HG02642 (cell line): ENCODE data around the gene MMEL1.
A peak's percentile ranks its signal among the peaks of the same experiment; 100 is the strongest.
"Not testable (repeated sequence)": the region's sequence is repeated elsewhere in the genome, so short reads cannot be mapped to it uniquely, and the experiment has no call there.

Experiments
- ATAC-seq: cut with Tn5 transposase; IDR thresholded peaks from one replicate; pipeline ENCODE4 v1.9.1; 2021; ENCODE audit warnings: mild to moderate bottlenecking; ENCODE audit not compliant: unreplicated experiment, poor library complexity

The MMEL1 gene

DNA sequence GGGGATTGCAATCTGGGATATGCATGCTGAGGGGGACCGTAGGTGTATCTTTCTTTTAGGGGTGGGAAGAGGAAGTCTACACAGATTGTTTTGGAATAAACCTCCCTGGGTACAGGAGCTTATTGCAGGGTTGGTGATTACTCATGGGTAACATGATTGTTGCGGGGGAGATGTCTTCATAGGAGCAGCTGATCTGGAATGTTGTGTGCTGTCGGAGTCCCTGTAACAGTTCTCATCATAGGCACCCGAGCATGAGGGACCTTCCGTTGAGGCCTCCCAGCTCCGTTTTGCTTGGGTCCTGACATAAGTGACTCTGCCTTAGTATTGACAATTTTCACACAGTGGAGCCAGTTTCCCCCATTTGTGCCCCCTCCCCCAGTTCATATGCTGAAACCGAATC is 50.4 kb downstream of the MMEL1 start:
- ATAC-seq = no peak

DNA sequence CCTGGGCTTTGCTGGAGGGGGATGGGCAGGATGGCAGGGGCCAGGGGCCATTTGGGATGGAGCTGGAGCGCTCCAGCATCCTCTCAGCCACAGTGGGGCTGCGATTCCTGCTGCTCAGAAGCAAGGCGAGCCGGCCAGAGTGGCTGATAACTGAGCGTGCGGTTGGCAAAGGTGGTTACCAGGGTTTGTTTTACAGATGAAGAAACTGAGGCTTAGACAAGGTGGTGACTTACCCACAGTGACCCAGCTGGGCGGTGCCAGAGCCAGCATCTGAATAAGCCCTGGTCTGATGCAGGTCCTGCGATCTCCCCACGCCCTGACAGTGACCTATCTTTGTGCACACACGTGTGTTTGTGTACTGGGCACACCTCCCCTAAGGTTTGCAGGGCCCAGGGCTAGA is 52.1 kb downstream of the MMEL1 start:
- no peak for ATAC-seq

- ATAC-seq = no peak
Measured at GRCh38 chr1:2578758-2579118, 54.1 kb downstream of the MMEL1 start.

DNA sequence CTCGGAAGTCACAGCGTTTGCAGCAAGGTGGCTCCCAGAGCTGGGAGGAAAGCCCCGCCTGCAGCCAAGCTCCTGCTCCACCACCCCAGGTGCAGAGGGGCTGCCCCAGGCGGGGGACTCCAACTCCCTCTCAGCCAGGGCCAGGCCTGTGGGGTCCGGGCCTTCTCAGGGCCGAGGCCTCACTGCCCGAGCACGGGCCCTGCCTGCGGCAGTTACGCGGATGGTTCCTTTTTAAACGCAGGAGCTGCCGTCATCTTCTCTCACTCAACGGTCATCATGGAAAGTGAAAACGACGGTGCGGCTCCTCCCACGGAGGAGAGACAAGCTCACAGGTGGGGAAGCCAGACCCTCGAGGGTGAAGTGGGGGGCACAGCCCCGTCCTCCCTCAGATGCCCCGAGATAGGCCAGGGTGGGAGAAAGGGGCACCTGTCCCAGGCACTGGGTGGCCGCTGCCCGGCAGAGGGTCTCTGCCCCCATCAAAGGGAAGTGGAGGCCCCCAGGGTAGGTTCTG is 55.2 kb downstream of the MMEL1 start:
- peak; percentile 48 for ATAC-seq

DNA sequence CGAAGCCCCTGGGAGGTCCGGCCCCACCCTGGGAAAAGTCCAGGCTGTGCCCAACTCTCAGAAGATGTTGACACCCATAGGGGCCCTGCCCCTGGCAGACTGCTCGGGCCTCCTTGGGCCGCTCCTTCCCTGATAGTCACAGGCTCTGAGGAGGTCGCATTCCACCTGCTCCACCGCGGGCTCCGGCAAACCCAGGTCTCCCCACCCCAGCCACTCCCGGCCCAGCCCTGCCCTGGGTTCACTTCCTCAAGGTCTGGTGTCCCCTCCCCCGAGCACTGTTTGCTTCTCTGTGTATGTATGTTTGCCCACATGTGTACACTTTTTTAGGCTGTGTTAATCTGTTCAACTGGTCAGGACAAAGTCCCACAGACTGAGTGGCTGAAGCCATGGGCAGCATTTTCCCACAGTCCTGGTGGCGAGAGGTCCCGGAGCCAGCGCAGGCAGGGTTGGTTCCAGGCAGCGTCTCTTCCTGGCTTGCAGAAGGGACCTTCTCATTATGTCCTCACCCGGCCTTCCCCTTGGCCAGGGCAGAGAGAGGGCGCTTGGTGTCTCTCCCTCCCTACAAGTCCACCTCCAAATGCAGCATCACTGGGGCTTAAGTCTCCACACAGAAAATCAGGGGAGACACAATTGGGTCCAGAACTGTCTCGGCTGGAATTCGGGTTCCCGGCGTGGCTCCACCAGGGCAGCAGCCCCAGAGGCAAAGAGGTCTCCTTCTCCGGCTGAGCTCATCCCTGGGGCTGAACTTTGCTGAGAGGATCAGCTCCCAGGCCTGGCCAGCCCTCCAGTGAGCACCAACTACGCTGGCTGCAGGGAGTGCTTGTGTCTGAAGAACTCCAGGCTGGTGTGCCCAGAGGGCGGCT is 56.8 kb downstream of the MMEL1 start:
- no peak for ATAC-seq

GRCh38 chr1:2574350-2574749 is 58.5 kb downstream of the MMEL1 start:
- ATAC-seq = no peak

- no peak for ATAC-seq
Measured at GRCh38 chr1:2573250-2573920, 59.4 kb downstream of the MMEL1 start.

DNA sequence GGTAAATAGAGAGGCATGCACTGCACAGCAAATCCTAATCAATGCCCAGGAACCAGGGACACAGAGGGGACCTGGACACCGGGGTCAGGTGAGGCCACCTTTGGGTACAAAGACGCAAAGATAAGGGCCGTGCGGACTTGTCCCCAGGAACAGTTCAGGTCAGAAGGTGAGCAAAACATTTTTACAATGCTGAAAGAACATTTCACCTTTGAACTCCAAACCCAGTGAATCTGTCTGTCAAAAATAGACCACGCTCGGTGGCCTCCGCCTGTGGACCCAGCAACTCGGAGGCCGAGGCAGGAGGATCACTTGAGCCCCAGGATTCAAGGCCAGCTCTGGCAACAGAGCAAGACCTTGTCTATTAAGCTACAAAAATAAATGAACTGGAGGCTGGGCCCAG is 61.5 kb downstream of the MMEL1 start:
- no peak for ATAC-seq

GRCh38 chr1:2570332-2570731 is 62.5 kb downstream of the MMEL1 start:
- no peak for ATAC-seq

- ATAC-seq = not testable (repeated sequence)
Measured at GRCh38 chr1:2569703-2570102, 63.1 kb downstream of the MMEL1 start.

DNA sequence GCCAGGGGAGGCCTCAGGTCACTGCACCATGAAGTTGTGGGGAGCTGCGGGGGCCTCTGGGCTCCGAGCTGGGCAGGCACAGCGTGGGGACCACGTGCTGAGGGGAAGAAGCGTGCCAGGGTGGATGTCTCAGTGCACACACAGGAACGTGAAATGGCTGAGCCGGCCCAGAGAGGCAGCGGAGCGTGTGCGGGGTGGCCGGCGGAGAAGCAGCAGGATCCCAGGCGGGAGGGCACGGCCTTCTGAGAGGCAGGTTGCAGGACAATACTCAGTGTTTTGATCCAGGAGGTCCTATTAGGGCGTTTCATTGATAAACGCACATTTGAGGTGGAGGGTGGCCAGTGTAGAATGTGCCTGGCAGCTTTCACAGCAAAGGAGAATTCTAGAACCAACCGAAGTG is 63.8 kb downstream of the MMEL1 start:
- ATAC-seq = no peak

DNA sequence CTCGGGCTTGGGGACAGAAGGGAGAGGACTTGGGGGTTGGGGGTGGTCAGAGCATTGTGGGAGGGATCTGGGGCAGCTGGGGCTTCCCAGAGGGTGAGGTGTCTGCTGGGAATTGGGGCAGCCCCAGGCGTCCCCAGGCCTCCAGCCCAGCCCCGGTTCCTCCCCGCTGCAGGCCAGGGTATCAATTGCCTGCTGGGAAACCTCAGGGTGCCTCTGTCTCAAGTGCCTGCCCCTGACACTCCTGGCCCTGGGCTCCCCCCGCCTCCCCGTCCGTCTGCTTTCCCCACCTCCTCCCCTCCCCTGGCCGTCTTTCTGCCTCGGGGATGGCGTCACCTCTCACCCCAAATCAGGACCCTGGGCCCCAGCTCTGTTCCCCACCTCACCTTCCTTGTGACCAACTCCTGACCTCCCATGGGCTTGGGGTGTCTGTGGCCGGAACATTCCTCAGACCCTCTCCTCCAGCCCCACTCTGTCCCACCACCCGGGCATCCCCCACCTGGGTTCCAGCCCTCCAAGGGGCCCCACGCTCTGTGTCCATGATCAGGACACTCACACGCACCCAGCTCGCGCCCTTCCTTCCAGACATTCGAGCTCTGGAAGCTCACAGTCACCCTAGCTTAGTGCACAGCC is 64.5 kb downstream of the MMEL1 start:
- ATAC-seq = not testable (repeated sequence)

GRCh38 chr1:2567083-2567679 is 65.6 kb downstream of the MMEL1 start:
- ATAC-seq = no peak

GRCh38 chr1:2566101-2567045 is 66.4 kb downstream of the MMEL1 start:
- ATAC-seq = no peak

GRCh38 chr1:2564815-2565374 is 67.9 kb downstream of the MMEL1 start:
- ATAC-seq = no peak

DNA sequence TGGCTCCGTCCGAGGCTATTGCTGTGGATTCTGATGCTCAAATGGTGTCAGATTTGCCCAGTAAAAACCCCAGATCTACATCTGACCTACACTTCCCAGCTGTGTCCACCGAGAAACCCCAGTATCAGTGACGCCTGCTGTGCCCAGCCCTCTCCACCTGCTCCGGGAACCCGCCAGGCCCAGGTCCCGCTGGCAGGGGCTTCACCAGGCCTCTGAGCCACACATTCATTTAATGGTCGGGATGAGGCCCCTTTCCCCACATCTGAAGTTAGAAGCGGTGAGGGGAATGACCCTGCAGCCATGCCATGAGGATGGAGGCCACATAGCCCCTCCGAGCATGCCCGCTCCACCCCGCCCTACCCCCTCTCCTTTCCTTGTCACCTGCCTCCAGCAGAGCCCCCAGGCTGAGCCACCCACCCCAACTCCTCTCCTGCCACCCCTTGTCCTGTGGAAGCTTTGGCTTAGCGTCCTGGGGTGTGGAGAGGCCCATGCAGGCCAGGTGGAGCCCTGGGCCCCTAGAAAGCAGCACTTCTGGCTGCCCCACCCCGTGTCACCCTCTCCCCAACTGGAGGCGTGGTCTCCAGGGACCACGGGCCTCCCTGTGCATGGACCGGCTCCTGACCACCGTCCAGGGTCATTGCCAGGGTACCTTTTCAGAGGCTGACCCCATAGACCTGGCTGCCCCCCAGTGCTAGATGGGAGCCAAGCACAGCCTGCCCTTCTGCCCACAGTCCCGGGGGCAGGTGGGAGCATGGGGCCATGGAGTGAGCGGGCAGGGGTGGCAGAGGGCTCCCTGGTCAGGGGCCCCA is 68.6 kb downstream of the MMEL1 start:
- ATAC-seq = no peak

- ATAC-seq = no peak
Measured at GRCh38 chr1:2563205-2563604, 69.6 kb downstream of the MMEL1 start.
